GM23338 (cell line): ENCODE data around the gene ZNF484. TPM values are rescaled to one million over a fixed set of nuclear protein-coding genes. Genes with fewer than 3 reads are reported as not detected.

ENCODE experiments used
- ATAC-seq: fragments of 200-7000 bp; cut with Tn5 transposase; 3 replicates; pipeline ENCODE4 v1.9.1; 2020
- DNase-seq: peaks from one replicate; pipeline ENCODE4 v3.0.0-alpha.2; 2015; ENCODE audit warnings: low spot score
- H2AFZ ChIP-seq: fragments of 200-600 bp; sonication (generic); 2 replicates; pipeline ENCODE4 v1.8.0; 2016; ENCODE audit warnings: antibody characterized with exemption, mild to moderate bottlenecking, moderate library complexity
- H3F3A ChIP-seq: fragments of 200-600 bp; sonication (generic); replicated peaks from 2 replicates; pipeline ENCODE4 v1.8.0; 2017; ENCODE audit warnings: antibody characterized with exemption, mixed run types, low read depth
- H3K27ac ChIP-seq: fragments of 200-600 bp; sonication (generic); 2 replicates; pipeline ENCODE4 v1.6.1; 2016; ENCODE audit warnings: low read depth
- H3K27me3 ChIP-seq: fragments of 200-600 bp; sonication (generic); 2 replicates; pipeline ENCODE4 v1.8.0; 2016; ENCODE audit warnings: mild to moderate bottlenecking, mixed run types, moderate library complexity; ENCODE audit not compliant: insufficient read depth
- H3K36me3 ChIP-seq: fragments of 200-600 bp; sonication (generic); 2 replicates; pipeline ENCODE4 v1.8.0; 2016; ENCODE audit warnings: mild to moderate bottlenecking; ENCODE audit not compliant: insufficient read depth
- H3K4me1 ChIP-seq: fragments of 200-600 bp; sonication (generic); 2 replicates; pipeline ENCODE4 v1.8.0; 2016; ENCODE audit warnings: mild to moderate bottlenecking, moderate library complexity; ENCODE audit not compliant: insufficient read depth
- H3K4me2 ChIP-seq: fragments of 200-600 bp; sonication (generic); 2 replicates; pipeline ENCODE4 v1.7.1; 2017; ENCODE audit warnings: mixed run types
- H3K4me3 ChIP-seq: fragments of 200-600 bp; sonication (generic); 2 replicates; pipeline ENCODE4 v1.6.1; 2016; ENCODE audit warnings: mixed run types
- H3K79me2 ChIP-seq: fragments of 200-600 bp; sonication (generic); replicated peaks from 2 replicates; pipeline ENCODE4 v1.8.0; 2017; ENCODE audit warnings: mild to moderate bottlenecking; ENCODE audit not compliant: insufficient read depth
- H3K9me2 ChIP-seq: fragments of 200-600 bp; sonication (generic); 2 replicates; pipeline ENCODE4 v1.8.0; 2017; ENCODE audit not compliant: insufficient read depth
- H4K20me1 ChIP-seq: fragments of 200-600 bp; sonication (generic); replicated peaks from 2 replicates; pipeline ENCODE4 v1.8.0; 2017; ENCODE audit warnings: mild to moderate bottlenecking; ENCODE audit not compliant: insufficient read depth
- H3K27ac Mint-ChIP-seq: 2 replicates; pipeline ENCODE4 v1.8.0; 2020; ENCODE audit warnings: inconsistent platforms, mild to moderate bottlenecking, moderate library complexity, mixed read lengths
- H3K27me3 Mint-ChIP-seq: 3 replicates; pipeline ENCODE4 v1.8.0; 2022; ENCODE audit warnings: low read depth, mild to moderate bottlenecking, moderate library complexity, mixed read lengths, inconsistent platforms; ENCODE audit not compliant: insufficient read depth, poor library complexity
- H3K36me3 Mint-ChIP-seq: 3 replicates; pipeline ENCODE4 v1.8.0; 2021; ENCODE audit warnings: low read depth, mild to moderate bottlenecking, inconsistent platforms, moderate library complexity, mixed read lengths
- H3K4me1 Mint-ChIP-seq: 3 replicates; pipeline ENCODE4 v1.8.0; 2020; ENCODE audit warnings: mild to moderate bottlenecking, inconsistent platforms, mixed read lengths
- H3K4me3 Mint-ChIP-seq: 3 replicates; pipeline ENCODE4 v1.8.0; 2021; ENCODE audit warnings: moderate library complexity, mild to moderate bottlenecking, inconsistent platforms, mixed read lengths
- H3K9me3 Mint-ChIP-seq: 3 replicates; pipeline ENCODE4 v1.8.0; 2020; ENCODE audit warnings: moderate library complexity, mild to moderate bottlenecking, inconsistent platforms, mixed read lengths
- CREB1 ChIP-seq: fragments of 250-450 bp; sonication (Bioruptor Pico); IDR thresholded peaks from 2 replicates; pipeline ENCODE4 v1.5.0; 2020; ENCODE audit warnings: low read depth, mild to moderate bottlenecking, moderate library complexity
- EZH2phosphoT487 ChIP-seq: fragments of 200-600 bp; sonication (generic); IDR thresholded peaks from one replicate; pipeline ENCODE4 v1.8.1; 2018; ENCODE audit warnings: antibody characterized with exemption; ENCODE audit not compliant: unreplicated experiment
- JUNB ChIP-seq: IDR thresholded peaks from one replicate; pipeline ENCODE4 v1.6.1; 2016; ENCODE audit warnings: antibody characterized with exemption; ENCODE audit not compliant: unreplicated experiment
- NANOG ChIP-seq: IDR thresholded peaks from 2 replicates; pipeline ENCODE4 v1.6.1; 2016; ENCODE audit warnings: antibody characterized with exemption, borderline replicate concordance
- POLR2AphosphoS5 ChIP-seq: IDR thresholded peaks from 2 replicates; pipeline ENCODE4 v1.6.1; 2016; ENCODE audit warnings: antibody characterized with exemption, low read depth
- STAT1 ChIP-seq: IDR thresholded peaks from one replicate; pipeline ENCODE4 v1.6.1; 2016; ENCODE audit warnings: antibody characterized with exemption; ENCODE audit not compliant: unreplicated experiment
- ZNF114 ChIP-seq: fragments of 250-450 bp; sonication (Bioruptor Pico); IDR thresholded peaks from 2 replicates; pipeline ENCODE4 v1.5.0; 2020; ENCODE audit warnings: mild to moderate bottlenecking, moderate library complexity
- ZNF331 ChIP-seq: fragments of 250-450 bp; sonication (Bioruptor Pico); IDR thresholded peaks from 2 replicates; pipeline ENCODE4 v1.5.0; 2020; ENCODE audit warnings: low read depth, mild to moderate bottlenecking, moderate library complexity
- long read RNA-seq: library from polyadenylated mRNA; unstranded; transcript quantifications from one replicate; pipeline ENCODE4 v2.0.0, GENCODE V29; 2020; ENCODE audit not compliant: unreplicated experiment
- polyA plus RNA-seq: library from polyadenylated mRNA; unstranded; fragments of >200 nt; fragmentation: Nextera tagmentation; extraction: Ambion mirVana; gene quantifications from 2 replicates; pipeline ENCODE4 v1.2.1, GENCODE V29; 2016
- total RNA-seq: library from RNA; depleted of rRNA; stranded (reverse); fragments of >200 nt; shearing (Covaris generic); gene quantifications from 2 replicates; pipeline ENCODE4 v1.2.3, GENCODE V29; 2014; rRNA removed
- TF ChIP-seq, protein P1 (sequence below): fragments of 250-450 bp; sonication (Bioruptor Pico); IDR thresholded peaks from 2 replicates; pipeline ENCODE4 v1.5.0; 2020; ENCODE audit warnings: mild to moderate bottlenecking, moderate library complexity
- TF ChIP-seq, protein P2 (sequence below), 2 experiments: fragments of 200-600 bp in 1 of 2; sonication (generic) in 1 of 2; conservative IDR thresholded peaks; 2 replicates each; pipeline versions ENCODE4 v1.5.1 to v1.6.1; 2016 to 2017; ENCODE audit warnings: antibody characterized with exemption in 2 of 2, low read depth in 2 of 2, mild to moderate bottlenecking in 2 of 2, moderate library complexity in 1 of 2
- TF ChIP-seq, protein P3 (sequence below): IDR thresholded peaks from one replicate; pipeline ENCODE4 v1.6.1; 2018; ENCODE audit warnings: antibody characterized with exemption; ENCODE audit not compliant: unreplicated experiment
- TF ChIP-seq, protein P4 (sequence below): IDR thresholded peaks from 2 replicates; pipeline ENCODE4 v1.6.1; 2016; ENCODE audit warnings: antibody characterized with exemption

ZNF484 gene
- total RNA-seq (17.1 and 19.4 TPM in 2 replicates), polyA plus RNA-seq (4.2 and 5.1 TPM in 2 replicates)
- long read RNA-seq: 0 reads

DNA sequence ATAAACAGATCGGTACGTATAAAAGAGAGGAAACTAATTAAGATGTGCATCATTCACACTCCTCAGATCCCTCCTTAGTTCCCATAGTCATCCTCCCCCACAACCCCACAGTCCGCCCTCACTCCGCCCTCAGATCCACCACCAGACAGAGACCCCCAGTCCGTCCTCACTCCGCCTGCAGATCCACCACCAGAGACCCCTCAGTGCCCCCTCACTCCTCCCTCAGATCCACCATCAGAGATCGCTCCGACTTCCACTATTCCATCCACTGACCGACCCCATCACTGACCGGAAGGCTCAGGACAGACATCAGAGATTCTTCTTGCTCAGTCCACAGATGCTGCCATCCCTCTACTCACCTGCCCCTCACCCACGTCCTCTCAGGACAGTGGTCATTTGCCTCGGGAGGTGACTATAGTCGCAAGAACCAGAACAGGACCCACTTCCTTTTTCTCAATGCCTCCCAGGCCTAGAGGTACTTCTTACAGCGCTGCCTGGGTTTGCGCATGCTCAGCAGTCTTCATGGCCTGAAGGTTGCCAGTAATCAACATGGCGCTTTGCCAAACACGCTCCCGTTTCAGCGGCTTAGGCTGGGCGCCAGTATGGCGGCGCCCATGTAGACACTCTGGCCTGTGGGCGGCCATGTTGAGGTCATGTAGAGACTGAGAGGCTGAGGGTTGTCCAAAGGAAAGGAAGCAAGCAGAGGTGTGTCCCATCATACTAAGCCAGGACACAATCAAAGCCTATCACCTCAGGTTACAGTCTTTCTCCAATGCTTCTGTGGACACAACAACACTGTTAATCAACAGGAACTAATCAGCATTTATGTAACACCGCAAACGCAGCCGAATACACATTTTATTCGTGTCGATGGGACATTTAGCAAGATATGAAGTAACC lies at the start of gene ZNF484:
Gene ZNF484 (minus strand): TSS at position 508 of the 900 bp plus-strand sequence. CDS start 3,009 bp downstream, outside the sequence.
- Histone ChIP-seq H2AFZ (peak within 1 kb of the TSS; percentile 74), H3K36me3 (no peaks in the 10 kb centered on the region), H3K4me1 (peaks cover 26% of the 10 kb centered on the region), H3K79me2 (peaks cover 40% of the 10 kb centered on the region), H3K27ac (peak within 1 kb of the TSS; percentile 39; the same call in 1 of the 2 replicates), H4K20me1 (peaks cover 4% of the 10 kb centered on the region), H3K27me3 (no peaks in the 10 kb centered on the region), H3K9me2 (no peaks in the 10 kb centered on the region), H3K4me2 (peak within 1 kb of the TSS; percentile 78), H3K4me3 (peak within 1 kb of the TSS; percentile 64), H3F3A (no peaks in the 10 kb centered on the region)
- Mint-ChIP-seq H3K27me3 (peaks cover 7% of the 10 kb centered on the region), H3K9me3 (0 out of 3 replicates have a peak, but pooled peaks cover 2% of the 10 kb centered on the region), H3K36me3 (no peaks in the 10 kb centered on the region; the same call in 2 of the 3 replicates), H3K4me1 (peaks cover 31% of the 10 kb centered on the region), H3K27ac (peak within 1 kb of the TSS; percentile 94), H3K4me3 (peak within 1 kb of the TSS; percentile 96)
- TF ChIP-seq, protein P1, sequence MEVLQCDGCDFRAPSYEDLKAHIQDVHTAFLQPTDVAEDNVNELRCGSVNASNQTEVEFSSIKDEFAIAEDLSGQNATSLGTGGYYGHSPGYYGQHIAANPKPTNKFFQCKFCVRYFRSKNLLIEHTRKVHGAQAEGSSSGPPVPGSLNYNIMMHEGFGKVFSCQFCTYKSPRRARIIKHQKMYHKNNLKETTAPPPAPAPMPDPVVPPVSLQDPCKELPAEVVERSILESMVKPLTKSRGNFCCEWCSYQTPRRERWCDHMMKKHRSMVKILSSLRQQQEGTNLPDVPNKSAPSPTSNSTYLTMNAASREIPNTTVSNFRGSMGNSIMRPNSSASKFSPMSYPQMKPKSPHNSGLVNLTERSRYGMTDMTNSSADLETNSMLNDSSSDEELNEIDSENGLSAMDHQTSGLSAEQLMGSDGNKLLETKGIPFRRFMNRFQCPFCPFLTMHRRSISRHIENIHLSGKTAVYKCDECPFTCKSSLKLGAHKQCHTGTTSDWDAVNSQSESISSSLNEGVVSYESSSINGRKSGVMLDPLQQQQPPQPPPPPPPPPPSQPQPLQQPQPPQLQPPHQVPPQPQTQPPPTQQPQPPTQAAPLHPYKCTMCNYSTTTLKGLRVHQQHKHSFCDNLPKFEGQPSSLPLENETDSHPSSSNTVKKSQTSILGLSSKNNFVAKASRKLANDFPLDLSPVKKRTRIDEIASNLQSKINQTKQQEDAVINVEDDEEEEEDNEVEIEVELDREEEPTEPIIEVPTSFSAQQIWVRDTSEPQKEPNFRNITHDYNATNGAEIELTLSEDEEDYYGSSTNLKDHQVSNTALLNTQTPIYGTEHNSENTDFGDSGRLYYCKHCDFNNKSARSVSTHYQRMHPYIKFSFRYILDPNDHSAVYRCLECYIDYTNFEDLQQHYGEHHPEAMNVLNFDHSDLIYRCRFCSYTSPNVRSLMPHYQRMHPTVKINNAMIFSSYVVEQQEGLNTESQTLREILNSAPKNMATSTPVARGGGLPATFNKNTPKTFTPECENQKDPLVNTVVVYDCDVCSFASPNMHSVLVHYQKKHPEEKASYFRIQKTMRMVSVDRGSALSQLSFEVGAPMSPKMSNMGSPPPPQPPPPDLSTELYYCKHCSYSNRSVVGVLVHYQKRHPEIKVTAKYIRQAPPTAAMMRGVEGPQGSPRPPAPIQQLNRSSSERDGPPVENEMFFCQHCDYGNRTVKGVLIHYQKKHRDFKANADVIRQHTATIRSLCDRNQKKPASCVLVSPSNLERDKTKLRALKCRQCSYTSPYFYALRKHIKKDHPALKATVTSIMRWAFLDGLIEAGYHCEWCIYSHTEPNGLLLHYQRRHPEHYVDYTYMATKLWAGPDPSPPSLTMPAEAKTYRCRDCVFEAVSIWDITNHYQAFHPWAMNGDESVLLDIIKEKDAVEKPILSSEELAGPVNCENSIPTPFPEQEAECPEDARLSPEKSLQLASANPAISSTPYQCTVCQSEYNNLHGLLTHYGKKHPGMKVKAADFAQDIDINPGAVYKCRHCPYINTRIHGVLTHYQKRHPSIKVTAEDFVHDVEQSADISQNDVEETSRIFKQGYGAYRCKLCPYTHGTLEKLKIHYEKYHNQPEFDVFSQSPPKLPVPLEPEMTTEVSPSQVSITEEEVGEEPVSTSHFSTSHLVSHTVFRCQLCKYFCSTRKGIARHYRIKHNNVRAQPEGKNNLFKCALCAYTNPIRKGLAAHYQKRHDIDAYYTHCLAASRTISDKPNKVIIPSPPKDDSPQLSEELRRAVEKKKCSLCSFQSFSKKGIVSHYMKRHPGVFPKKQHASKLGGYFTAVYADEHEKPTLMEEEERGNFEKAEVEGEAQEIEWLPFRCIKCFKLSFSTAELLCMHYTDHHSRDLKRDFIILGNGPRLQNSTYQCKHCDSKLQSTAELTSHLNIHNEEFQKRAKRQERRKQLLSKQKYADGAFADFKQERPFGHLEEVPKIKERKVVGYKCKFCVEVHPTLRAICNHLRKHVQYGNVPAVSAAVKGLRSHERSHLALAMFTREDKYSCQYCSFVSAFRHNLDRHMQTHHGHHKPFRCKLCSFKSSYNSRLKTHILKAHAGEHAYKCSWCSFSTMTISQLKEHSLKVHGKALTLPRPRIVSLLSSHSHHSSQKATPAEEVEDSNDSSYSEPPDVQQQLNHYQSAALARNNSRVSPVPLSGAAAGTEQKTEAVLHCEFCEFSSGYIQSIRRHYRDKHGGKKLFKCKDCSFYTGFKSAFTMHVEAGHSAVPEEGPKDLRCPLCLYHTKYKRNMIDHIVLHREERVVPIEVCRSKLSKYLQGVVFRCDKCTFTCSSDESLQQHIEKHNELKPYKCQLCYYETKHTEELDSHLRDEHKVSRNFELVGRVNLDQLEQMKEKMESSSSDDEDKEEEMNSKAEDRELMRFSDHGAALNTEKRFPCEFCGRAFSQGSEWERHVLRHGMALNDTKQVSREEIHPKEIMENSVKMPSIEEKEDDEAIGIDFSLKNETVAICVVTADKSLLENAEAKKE (CRISPR knock-in tag): peak; percentile 51; the same call in 1 of the 2 replicates
- no peak for TF ChIP-seq NANOG
- TF ChIP-seq CREB1 (CRISPR knock-in tag): peak; percentile 55; the same call in 1 of the 2 replicates
- peak; percentile 89 for TF ChIP-seq ZNF114 (CRISPR knock-in tag)
- TF ChIP-seq, protein P2, sequence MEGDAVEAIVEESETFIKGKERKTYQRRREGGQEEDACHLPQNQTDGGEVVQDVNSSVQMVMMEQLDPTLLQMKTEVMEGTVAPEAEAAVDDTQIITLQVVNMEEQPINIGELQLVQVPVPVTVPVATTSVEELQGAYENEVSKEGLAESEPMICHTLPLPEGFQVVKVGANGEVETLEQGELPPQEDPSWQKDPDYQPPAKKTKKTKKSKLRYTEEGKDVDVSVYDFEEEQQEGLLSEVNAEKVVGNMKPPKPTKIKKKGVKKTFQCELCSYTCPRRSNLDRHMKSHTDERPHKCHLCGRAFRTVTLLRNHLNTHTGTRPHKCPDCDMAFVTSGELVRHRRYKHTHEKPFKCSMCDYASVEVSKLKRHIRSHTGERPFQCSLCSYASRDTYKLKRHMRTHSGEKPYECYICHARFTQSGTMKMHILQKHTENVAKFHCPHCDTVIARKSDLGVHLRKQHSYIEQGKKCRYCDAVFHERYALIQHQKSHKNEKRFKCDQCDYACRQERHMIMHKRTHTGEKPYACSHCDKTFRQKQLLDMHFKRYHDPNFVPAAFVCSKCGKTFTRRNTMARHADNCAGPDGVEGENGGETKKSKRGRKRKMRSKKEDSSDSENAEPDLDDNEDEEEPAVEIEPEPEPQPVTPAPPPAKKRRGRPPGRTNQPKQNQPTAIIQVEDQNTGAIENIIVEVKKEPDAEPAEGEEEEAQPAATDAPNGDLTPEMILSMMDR (conservative IDR thresholded peaks at IDR 0.05; ENCODE audit: low read depth in 2 of 2): no peak
- no peak for TF ChIP-seq STAT1
- TF ChIP-seq EZH2phosphoT487: no peak
- TF ChIP-seq POLR2AphosphoS5: peak; percentile 81
- no peak for TF ChIP-seq ZNF331 (CRISPR knock-in tag)
- TF ChIP-seq, protein P3, sequence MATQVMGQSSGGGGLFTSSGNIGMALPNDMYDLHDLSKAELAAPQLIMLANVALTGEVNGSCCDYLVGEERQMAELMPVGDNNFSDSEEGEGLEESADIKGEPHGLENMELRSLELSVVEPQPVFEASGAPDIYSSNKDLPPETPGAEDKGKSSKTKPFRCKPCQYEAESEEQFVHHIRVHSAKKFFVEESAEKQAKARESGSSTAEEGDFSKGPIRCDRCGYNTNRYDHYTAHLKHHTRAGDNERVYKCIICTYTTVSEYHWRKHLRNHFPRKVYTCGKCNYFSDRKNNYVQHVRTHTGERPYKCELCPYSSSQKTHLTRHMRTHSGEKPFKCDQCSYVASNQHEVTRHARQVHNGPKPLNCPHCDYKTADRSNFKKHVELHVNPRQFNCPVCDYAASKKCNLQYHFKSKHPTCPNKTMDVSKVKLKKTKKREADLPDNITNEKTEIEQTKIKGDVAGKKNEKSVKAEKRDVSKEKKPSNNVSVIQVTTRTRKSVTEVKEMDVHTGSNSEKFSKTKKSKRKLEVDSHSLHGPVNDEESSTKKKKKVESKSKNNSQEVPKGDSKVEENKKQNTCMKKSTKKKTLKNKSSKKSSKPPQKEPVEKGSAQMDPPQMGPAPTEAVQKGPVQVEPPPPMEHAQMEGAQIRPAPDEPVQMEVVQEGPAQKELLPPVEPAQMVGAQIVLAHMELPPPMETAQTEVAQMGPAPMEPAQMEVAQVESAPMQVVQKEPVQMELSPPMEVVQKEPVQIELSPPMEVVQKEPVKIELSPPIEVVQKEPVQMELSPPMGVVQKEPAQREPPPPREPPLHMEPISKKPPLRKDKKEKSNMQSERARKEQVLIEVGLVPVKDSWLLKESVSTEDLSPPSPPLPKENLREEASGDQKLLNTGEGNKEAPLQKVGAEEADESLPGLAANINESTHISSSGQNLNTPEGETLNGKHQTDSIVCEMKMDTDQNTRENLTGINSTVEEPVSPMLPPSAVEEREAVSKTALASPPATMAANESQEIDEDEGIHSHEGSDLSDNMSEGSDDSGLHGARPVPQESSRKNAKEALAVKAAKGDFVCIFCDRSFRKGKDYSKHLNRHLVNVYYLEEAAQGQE: no peak
- no peak for TF ChIP-seq JUNB
- TF ChIP-seq, protein P4, sequence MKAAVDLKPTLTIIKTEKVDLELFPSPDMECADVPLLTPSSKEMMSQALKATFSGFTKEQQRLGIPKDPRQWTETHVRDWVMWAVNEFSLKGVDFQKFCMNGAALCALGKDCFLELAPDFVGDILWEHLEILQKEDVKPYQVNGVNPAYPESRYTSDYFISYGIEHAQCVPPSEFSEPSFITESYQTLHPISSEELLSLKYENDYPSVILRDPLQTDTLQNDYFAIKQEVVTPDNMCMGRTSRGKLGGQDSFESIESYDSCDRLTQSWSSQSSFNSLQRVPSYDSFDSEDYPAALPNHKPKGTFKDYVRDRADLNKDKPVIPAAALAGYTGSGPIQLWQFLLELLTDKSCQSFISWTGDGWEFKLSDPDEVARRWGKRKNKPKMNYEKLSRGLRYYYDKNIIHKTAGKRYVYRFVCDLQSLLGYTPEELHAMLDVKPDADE: peak; percentile 95
- ATAC-seq: peak; percentile 99
- DNase-seq: peak; percentile 98
